Colon (tissue), 2 donors: ENCODE data around the gene PYROXD2.
"Not testable (repeated sequence)": the region's sequence is repeated elsewhere in the genome, so short reads cannot be mapped to it uniquely, and the experiment has no call there.

Source experiments
- FAIRE-seq: peaks from 2 replicates; lab custom pipeline; 2012; peaks lifted over from hg19 to GRCh38; lab: Jason Lieb, UNC
- donor health status: control.
- donor health status: control.

PYROXD2 gene

GRCh38 chr10:98390406-98390805 is 24.6 kb downstream of the PYROXD2 start:
- no peak for FAIRE-seq

- no peak for FAIRE-seq
These were observed 25.6 kb downstream of the PYROXD2 start for GRCh38 chr10:98389398-98389797.

DNA sequence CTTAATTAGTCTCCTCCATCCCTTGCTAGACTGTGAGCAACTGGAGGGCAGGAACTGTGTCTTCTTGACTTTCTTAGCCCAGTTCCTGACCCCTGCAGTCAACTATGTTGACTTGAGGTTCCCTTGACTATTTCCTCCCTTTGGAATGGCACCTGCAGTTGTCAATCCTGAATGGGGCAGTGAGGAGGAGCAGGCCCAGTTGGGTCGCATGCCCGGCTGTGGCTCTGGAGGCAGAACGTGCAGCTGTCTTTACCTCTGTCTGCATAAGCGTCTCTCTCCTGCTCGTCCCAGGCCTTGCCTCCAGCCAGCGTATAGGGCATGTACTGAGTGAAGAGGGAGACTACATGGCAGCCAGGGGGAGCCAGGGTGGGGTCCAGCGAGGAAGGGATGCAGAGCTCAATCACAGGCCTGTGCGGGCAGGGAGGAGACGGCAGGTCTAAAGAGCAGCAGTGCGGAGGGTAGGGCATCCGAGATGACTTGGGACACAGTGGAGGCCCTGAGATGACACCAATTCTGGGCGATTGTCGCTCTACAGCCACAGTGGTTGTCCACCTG is 26.8 kb downstream of the PYROXD2 start:
- no peak for FAIRE-seq

DNA sequence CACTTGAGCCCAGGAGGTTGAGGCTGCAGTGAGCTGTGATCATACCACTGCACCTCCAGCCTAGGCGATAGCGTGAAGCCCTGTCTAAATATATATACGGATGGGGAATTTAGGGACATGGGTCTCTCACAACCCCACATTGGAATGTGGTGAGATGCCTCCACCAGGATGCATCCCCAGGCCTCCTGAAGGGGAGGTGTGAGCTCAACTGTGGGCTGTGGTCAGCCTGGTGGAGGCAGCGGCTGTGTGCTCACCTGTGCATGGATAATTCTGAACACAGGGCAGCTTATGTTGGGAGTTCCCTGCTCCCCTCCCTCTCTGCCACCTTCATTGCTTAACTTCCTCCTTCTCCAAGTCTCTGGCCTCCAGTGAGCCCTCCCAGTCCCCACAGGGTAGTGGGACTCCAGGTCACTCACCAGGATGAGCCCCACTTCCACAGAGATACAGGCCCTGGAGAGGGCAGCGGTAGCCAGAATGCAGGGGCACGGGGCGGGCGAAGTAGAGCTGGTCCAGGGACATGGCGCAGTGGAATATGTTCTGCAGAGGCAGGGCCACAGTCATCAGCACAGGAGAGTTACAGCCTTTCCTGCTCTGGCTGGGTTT is 30.4 kb downstream of the PYROXD2 start:
- FAIRE-seq = no peak

- no peak for FAIRE-seq
These were observed 31.1 kb downstream of the PYROXD2 start for GRCh38 chr10:98383869-98384268.

GRCh38 chr10:98383134-98383667 is 31.8 kb downstream of the PYROXD2 start:
- not testable (repeated sequence) for FAIRE-seq

- FAIRE-seq = no peak
These were observed 32.3 kb downstream of the PYROXD2 start for GRCh38 chr10:98382691-98383101.

DNA sequence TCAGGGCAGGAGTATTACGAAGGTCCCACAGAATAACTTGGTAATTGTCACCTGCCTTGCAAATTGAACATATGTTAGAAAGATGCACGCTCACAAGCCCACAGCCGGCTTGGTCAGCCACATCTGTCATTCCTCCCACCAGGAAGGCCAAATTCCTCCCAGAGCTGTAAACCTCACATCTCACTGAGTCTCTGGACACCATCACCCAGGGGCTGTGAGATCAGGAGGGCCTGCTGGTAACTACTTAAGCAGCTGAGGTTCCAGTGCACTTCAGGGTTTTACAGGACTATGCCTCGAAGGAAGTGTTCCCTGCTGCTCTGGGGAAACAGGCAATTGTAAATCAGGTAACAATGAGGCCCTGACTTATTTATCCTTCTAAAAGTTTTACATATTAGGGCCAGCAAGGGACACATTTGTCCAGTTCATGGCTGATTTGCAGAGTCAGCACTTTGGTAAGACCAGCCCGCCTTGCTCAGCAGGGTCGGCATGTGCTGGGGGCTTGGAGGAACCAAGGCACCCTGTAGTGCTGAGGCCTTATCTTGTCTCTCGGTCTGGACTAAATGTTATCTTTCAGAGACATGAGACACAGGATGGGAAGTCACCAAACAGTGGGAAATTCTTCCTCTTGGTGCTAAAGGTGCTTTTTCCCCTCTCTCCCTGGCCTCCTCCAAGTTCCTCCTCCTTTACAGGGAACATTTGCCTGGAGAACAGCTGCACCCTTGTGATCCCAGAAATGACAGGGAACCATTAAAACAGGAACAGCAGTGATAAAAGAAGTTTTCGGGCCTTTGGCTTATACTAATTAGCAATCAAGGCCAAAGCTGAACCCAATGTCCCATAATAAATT is 34.3 kb downstream of the PYROXD2 start:
- no peak for FAIRE-seq

- no peak for FAIRE-seq
These were observed 36.3 kb downstream of the PYROXD2 start for GRCh38 chr10:98378722-98379121.

GRCh38 chr10:98377536-98377935 is 37.4 kb downstream of the PYROXD2 start:
- no peak for FAIRE-seq

- FAIRE-seq = no peak
These were observed 38.0 kb downstream of the PYROXD2 start for GRCh38 chr10:98377001-98377400.

DNA sequence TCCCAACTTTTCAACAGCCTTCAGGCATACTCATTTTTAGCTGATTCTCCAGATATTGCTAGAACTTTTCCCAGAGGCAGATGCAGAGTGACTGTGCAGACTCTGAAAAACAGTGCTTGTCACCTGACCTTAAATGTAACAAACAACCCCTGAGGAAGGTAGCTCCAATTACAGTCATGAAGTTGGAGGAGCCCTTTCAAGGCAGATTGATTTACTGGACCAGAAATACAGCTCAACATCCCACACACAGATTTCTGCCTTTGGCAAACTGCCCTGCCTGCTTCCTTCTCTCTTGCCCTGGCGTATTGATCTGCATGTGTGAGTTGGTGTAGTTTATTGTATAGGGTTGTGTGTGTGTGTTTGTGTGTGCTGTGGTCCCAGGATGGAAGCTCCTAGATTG is 38.5 kb downstream of the PYROXD2 start:
- FAIRE-seq = no peak

- no peak for FAIRE-seq
These were observed 40.6 kb downstream of the PYROXD2 start for GRCh38 chr10:98374217-98374985.

DNA sequence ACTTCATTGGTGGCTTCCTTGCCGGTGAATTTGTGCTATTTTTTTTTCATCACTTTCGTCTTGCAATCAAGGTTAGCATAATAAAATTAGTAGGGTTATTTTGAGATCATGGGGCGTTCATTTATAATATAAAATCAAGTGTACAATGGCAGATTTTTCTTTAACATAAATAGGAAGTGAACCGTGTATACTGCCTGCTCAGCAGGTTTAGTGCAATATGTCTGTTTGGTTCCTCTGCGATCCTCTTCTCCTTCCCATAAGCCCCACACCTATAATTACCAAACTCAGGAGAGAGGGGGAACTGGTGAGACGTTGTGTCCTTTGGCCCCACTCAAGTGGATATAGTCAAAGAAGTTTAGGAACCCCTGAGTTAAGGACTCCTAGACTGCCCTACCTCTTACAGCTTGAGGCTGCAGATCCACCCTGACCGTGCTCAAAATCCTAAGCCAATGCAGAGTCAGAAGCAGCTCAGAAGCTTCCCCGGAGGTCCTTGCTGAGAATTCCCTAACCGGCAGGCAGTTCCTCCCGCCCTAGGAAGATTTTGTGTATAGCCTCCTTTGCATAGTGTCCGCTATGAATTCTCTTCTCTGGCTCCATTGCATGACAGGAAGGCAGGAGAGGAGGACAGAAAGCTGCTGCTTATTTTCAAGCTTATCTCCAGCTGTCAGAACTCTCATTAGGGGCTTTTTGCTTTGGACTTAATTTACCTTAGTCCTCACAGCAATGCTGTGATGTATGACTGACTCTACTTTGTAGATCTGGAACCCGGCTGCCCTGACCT is 41.5 kb downstream of the PYROXD2 start:
- no peak for FAIRE-seq

- FAIRE-seq = no peak
These were observed 43.9 kb downstream of the PYROXD2 start for GRCh38 chr10:98370831-98371820.

DNA sequence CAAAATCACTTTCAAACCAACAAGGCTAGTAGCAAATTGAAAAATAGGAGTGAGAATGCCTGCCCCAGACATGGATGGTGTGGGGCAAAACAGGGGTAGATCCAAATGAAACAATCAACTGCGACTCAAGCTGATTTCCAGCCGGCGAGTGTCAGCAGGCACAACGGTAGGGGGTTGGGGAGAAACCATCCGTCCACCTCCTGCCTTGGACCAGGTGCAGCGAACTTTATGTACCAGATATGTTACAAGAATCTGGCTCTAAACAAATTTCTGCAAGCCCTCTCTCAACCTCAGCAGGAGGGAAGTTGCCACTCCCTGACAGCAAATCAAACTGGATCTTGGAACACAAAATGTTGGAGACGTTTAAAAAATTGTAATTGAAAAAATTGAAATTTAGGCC is 45.2 kb downstream of the PYROXD2 start:
- no peak for FAIRE-seq

DNA sequence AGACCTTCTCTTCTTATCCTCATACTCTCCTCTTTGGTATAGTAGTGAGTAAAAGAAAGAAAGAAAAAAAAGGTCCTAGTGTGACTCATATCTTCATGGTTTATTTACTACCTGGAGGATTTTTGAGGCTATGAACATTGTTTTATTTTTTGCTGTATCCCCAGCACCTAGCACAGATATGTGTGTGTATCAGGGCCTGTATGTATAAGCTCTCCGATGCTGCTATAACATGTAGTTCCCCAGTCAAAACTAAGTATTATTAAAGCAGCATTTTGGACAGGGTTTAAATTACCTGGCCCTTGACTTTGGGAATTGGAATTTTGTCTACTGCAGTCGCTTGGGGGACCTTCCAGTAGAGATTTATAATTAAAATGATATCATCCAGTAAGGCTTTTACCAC is 46.3 kb downstream of the PYROXD2 start:
- FAIRE-seq = no peak

DNA sequence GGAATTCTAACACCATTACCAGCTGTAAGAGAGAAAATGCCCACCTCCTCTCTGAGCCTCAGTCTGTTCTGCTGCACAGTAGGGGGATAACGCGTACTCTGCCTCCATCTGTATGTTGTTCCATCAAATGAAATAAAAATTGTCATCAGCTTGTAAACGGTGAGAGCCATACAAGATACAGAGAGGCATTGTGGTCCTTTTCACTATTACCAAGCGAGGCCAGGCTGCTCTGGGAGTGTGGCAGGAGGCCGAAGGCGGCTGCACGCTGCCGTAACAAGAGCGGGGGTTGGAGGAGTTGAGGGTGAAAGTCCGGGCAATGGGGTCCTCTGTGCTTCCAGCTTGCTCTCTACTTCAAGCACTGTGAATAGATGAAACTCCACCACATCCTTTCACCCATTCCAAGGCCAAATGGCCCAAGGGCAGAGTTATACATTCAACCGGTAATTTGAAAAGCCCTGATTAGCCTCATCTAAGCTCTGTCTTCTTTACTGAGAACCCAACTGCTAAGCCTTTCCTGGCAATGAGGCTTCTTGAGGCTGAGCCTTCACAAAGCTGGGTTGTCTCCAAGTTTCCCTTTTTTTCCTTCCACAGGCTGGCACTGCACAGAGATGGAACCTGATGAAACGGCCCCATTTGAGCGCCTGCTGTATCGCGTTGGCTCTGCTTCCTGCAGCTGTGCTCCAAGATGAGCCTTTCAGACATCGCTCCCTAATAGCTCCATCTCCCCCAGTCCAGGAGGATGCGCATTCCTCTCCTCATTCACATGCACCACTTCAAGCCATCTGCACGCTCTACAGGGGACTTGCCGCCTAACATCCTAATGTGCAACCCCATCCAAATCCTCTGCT is 47.2 kb downstream of the PYROXD2 start:
- no peak for FAIRE-seq

- no peak for FAIRE-seq
These were observed 48.9 kb downstream of the PYROXD2 start for GRCh38 chr10:98366062-98366530.
